EL (cell line): Measurements from ENCODE around the gene RBBP8NL.
"Not testable (repeated sequence)": the region's sequence is repeated elsewhere in the genome, so short reads cannot be mapped to it uniquely, and the experiment has no call there.

Source experiments
- DNase-seq: peaks from one replicate; pipeline ENCODE4 v3.0.0-alpha.2; 2016

RBBP8NL gene

GRCh38 chr20:62439218-62439617 is 11.9 kb upstream of the RBBP8NL start:
- no peak for DNase-seq

DNA sequence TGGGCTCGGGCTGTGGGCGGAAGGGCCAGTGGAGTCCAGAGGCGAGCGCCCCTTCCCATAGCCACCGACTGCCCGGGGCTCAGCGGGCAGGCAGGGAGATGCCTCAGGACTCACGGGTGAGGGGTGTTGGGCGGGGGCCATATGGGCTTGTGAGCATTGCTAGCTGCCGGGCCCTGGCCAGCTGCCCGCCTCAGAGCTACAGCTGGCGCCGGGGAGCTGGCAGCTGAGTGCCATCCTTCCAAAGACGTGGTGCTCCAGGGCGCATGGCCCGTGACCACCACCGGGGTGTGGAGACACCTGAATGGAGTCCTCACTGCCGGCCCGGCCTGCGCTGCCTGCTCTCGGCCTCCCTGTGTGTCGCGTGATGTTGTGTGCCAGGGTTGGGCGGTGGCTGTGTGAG is 10.6 kb upstream of the RBBP8NL start:
- DNase-seq = no peak

DNA sequence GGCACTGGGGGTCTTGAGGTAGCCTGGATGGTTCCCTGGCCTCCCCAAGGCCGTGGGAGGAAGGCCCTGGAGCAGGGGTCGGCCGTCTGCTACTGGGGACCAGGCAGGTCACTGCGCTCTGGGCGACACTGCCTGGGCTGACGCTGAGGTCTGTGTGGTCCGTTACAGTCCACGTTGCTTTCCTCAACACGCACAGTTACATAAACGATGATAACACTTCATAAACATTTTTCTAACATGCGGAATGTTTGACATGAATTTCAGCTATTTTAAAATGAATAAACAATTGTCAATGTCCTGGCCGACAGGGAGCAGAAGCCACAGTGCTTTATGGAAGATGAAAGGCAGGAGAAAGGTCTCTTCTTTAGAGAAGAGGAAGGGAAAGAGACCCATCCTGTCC is 10.2 kb upstream of the RBBP8NL start:
- DNase-seq = no peak

DNA sequence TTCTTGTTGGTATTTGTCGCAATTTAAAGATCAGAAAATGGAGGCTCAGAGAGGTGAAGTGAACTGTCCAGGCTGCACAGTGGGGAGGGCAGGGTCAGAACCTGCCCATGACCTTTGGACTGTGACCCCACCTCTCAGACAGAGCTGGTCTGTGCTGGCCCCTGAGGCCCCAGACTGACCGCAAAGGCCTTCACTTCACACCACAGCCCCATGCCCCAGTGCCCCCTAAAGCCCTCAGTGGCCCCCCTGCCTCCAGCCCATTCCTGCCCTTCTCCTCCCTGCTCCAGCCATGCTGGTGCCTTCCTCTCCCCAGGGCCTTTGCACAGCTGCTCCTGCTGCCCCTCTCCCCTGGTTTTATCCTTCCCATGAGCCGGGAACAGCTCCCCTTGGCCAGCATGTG is 9.4 kb upstream of the RBBP8NL start:
- no peak for DNase-seq

DNA sequence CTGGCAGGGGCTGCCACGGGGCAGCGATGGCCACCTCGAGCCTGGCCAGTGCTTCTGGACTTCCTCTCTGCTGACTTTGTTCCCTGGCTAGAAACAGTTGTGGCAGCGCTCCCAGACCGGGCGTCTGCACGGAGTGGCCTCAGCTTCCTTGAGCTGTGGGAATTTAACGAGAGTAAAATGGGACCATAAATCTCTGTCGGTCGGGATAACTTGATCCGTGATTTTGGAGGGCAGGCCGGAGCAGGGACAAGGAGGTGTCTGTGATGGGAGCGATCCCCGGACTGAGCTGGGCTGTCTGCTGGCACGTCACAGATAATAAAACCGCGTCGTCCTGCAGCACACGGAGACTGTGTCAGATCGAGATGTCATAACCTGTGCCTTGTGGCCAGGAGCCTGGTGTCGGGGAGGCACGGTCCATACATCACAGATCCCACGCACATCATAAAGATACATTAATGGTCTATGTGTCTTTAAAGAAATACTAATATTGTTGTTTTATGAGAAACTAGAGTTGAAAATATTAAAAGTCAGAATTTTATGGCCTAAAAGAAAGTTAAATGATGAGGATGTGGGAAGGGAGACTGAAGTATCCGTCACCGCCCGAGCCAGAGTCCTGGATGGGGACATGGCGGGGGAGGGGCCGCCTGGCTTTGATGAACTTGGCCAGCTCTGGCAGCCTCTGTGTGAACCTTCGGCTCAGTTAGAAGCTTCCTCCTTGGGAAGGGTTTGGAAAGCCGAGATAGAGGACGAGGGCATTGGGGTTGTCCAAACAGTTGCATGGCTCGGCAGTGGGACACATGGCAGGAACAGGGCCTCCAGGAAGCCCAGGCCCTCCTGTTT is 6.5 kb upstream of the RBBP8NL start:
- no peak for DNase-seq

- no peak for DNase-seq
Observed at GRCh38 chr20:62430866-62431447, 3.6 kb upstream of the RBBP8NL start.

DNA sequence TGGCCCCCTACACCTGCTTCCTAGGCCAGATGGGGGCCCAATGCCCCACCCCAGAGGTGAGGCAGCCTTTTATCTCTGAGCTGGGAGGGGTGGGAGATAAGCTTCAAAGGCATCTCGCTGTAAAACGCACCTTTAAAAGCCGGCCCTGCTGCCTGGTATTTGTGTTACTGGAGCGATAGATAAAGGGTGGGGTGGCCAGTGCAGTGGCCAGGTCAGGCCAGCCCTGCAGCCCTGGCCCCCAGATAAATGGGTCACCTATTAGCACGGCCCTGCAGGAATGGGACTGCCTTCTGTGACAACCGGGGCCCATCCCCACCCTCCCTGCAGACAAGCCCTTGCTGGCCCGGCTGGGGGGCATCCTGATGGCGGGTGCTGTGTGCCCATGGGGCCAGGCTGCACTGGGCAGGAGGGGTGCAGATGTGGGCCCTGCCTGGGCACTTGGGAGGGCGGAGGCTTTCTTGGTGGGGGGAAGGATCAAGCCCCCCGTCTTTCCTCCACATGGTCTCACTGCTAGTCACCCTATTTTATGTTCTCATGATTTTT is 3.0 kb upstream of the RBBP8NL start:
- no peak for DNase-seq

GRCh38 chr20:62429455-62430310 is 2.3 kb upstream of the RBBP8NL start:
- DNase-seq = no peak

DNA sequence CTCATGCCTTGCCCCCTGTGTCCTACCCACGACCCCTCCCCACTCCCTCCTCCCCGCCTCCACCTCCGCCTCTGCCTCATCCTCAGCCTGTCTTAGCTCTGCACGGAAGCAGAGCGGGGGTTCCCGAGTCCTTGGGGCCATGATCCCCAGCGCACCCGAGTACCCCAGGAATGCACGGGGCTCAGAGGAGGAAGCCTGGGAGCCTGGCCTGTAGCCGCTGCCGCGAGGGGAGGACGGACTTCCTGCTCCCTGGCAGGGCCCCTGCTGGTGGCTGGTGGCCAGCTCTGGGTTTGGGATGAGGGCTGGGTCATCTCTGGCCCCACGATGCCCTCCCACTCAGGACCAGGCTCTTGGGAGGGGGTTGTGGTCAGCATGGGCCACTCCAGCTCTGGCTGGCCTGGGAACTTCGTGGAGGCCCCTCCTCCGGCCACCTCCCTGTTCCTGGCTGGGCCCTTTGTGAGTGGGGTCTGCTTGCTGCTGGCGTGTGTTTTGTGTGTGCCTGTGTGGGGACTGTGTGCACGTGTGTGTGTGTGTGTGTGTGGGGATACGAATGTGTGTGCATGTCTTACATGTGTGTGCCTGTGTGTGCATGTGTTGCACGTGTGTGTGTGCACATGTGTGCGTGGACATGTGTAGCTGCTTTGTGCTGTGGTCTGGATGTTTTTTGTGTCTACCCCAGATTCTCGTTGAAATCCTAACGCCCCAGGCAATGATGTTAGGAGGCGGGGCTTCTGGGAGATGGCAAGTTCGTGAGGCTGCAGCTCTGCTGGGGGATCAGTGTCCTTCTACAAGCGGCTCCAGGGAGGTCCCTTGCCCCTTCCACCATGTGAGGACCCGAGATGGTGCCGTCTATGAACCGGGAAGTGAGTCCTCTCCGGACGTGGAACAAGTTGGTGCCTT is 1.3 kb upstream of the RBBP8NL start:
- no peak for DNase-seq

DNA sequence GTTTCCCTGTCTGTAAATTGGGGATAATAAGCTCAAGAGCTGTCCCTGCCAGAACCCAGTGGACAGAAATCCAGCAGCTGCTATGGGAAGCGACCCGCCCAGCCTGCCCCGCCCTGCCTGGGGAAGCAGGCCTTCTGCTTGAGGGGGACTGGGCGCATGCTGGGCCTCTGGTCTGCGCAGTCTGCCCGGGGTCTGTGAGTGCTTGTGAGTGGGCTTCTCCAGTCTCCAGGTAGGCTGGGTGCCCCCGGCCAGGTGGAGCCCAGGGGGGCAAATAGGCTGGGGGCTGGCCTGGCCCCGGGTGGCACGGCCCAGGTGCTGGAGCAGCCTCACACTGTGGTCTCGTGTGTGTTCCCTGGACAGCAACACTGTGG is 648 bp upstream of the RBBP8NL start:
- no peak for DNase-seq

GRCh38 chr20:62426699-62427131 is 624 bp downstream of the RBBP8NL start:
- no peak for DNase-seq

DNA sequence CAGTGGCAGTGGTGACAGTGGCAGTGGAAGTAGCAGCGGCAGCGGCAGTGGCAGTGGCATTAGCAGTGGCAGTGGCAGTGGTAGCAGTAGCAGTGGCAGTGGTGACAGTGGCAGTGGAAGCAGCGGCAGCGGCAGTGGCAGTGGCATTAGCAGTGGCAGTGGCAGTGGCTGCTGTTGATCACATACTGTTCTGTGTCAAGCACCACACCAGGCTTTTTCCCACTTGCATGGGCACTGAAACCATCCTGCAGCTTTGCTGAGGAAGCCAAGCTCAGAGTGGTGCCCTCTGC is 1.3 kb downstream of the RBBP8NL start:
- not testable (repeated sequence) for DNase-seq

GRCh38 chr20:62425281-62426058 is 1.9 kb downstream of the RBBP8NL start:
- no peak for DNase-seq

- no peak for DNase-seq
Observed at GRCh38 chr20:62424249-62425107, 2.9 kb downstream of the RBBP8NL start.

DNA sequence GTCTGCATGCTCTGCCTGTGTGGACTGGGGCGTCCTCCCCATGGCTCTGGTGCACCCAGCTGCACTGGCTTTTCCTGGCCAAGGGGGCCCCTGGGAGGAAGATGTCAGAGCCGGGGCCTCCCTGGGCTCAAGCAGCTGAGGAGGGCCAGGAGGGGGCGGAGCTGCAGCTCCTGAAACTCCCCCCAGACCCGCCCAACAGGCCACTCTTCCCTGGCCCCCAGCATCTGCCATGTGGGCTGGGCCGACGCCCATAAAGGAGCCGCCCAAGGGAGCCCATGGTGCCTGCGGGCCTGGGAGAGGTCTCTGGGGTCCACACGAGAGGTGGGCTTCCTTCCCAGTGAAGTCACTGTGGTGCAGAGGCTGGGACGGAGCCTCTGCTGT is 4.0 kb downstream of the RBBP8NL start:
- no peak for DNase-seq

DNA sequence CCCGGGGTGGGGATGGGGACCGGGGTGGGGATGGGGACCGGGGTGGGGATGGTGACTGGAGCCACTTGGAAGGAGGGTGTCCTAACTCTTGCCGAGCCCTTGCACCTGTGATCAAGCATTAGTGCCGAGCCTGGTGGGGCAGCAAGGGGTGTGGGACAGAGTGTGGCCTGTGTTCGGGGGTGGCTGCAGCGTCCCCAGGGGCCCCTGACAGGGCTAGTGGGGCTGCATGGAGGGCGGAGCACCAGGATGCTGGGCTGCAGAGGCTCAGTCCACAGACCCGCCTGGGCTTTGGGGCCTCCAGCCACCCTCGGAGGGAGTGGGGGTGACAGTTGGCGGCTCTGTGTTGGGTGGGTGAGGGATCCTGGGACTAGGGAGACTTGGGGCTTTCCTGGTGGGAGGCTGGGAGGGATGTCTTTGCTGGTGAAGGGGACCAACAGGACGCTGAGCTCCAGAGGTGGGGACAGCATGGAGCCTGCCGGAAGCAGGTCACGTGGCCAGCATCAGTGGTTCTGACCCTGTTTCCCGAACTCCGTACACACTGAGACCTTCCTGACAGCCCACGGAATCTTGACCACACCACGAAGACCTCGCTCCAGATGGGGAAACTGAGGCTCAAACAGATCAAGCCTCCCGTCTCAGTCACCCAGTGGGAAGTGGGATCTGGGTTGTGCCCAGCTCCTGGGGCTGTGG is 4.6 kb downstream of the RBBP8NL start:
- DNase-seq = no peak

DNA sequence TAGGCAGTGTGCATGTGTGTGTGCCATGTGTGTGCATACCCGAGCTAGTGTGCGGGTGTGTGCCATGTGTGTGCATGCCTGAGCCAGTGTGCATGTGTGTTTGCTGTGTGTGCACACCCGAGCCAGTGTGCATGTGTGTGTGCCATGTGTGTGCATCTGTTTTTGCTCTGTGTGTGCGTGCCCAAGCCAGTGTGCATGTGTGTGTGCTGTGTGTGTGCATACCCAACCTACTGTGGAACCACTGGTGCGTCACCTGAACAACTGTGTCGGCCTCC is 5.7 kb downstream of the RBBP8NL start:
- no peak for DNase-seq

- no peak for DNase-seq
Observed at GRCh38 chr20:62420846-62421715, 6.3 kb downstream of the RBBP8NL start.

- no peak for DNase-seq
Observed at GRCh38 chr20:62419759-62420158, 7.6 kb downstream of the RBBP8NL start.
